Measurements from ENCODE around the gene HCN1.

The HCN1 gene

GRCh38 chr5:45696206-45696836, at the start of gene HCN1:
Gene HCN1 (minus strand): TSS chr5:45696380.
- peak; percentile 72 for DNase-seq (ENCODE audit: low spot score)

- DNase-seq (ENCODE audit: low spot score): peak; percentile 25
Observed at GRCh38 chr5:45741110-45741509, 44.9 kb upstream of the HCN1 start.

GRCh38 chr5:45737153-45737552, 41.0 kb upstream of the HCN1 start:
- no peak for DNase-seq (ENCODE audit: low spot score)

GRCh38 chr5:45725537-45725936, 29.4 kb upstream of the HCN1 start:
- no peak for DNase-seq (ENCODE audit: low spot score)

- no peak for DNase-seq (ENCODE audit: low spot score)
Observed at GRCh38 chr5:45697201-45697600, 1.0 kb upstream of the HCN1 start.

GRCh38 chr5:45695804-45696156, 400 bp downstream of the HCN1 start:
- DNase-seq (ENCODE audit: low spot score): no peak

GRCh38 chr5:45694971-45695803, 993 bp downstream of the HCN1 start:
- no peak for DNase-seq (ENCODE audit: low spot score)

GRCh38 chr5:45694255-45694814, 1.8 kb downstream of the HCN1 start:
- peak; percentile 25 for DNase-seq (ENCODE audit: low spot score)

- DNase-seq (ENCODE audit: low spot score): no peak
Observed at GRCh38 chr5:45692481-45692880, 3.7 kb downstream of the HCN1 start.

- DNase-seq (ENCODE audit: low spot score): no peak
Observed at GRCh38 chr5:45691656-45692055, 4.5 kb downstream of the HCN1 start.

- DNase-seq (ENCODE audit: low spot score): no peak
Observed at GRCh38 chr5:45687701-45688100, 8.5 kb downstream of the HCN1 start.

- no peak for DNase-seq (ENCODE audit: low spot score)
Observed at GRCh38 chr5:45686620-45687019, 9.6 kb downstream of the HCN1 start.

- DNase-seq (ENCODE audit: low spot score): no peak
Observed at GRCh38 chr5:45684118-45684517, 12.1 kb downstream of the HCN1 start.

- DNase-seq (ENCODE audit: low spot score): no peak
Observed at GRCh38 chr5:45680950-45681349, 15.2 kb downstream of the HCN1 start.

- no peak for DNase-seq (ENCODE audit: low spot score)
Observed at GRCh38 chr5:45677524-45677923, 18.7 kb downstream of the HCN1 start.

- DNase-seq (ENCODE audit: low spot score): no peak
Observed at GRCh38 chr5:45672271-45672670, 23.9 kb downstream of the HCN1 start.

GRCh38 chr5:45648744-45649143, 47.4 kb downstream of the HCN1 start:
- DNase-seq (ENCODE audit: low spot score): no peak

- no peak for DNase-seq (ENCODE audit: low spot score)
Observed at GRCh38 chr5:45643056-45643455, 53.1 kb downstream of the HCN1 start.

- DNase-seq (ENCODE audit: low spot score): no peak
Observed at GRCh38 chr5:45642370-45642769, 53.8 kb downstream of the HCN1 start.

- DNase-seq (ENCODE audit: low spot score): no peak
Observed at GRCh38 chr5:45639040-45639439, 57.1 kb downstream of the HCN1 start.

- no peak for DNase-seq (ENCODE audit: low spot score)
Observed at GRCh38 chr5:45627076-45627656, 69.0 kb downstream of the HCN1 start.

GRCh38 chr5:45623832-45624231, 72.3 kb downstream of the HCN1 start:
- DNase-seq (ENCODE audit: low spot score): no peak

- DNase-seq (ENCODE audit: low spot score): no peak
Observed at GRCh38 chr5:45622365-45622764, 73.8 kb downstream of the HCN1 start.

All from pons (tissue), 1 donor.